HepG2 (cell line): ENCODE data around the gene NOTUM. TPM values are rescaled to one million over a fixed set of nuclear protein-coding genes. Genes with fewer than 3 reads are reported as not detected.

Source experiments
- BCLAF1 ChIP-seq: fragments of 450-650 bp; IDR thresholded peaks from 2 replicates; pipeline ENCODE4 v1.6.1; 2017; ENCODE audit warnings: mild to moderate bottlenecking
- BRF2 ChIP-seq: sonication (generic); formaldehyde crosslinking; IDR thresholded peaks from 2 replicates; pipeline ENCODE4 v1.8.1; 2022; ENCODE audit warnings: mild to moderate bottlenecking, missing genetic modification reagents
- CENPT ChIP-seq: sonication (generic); formaldehyde crosslinking; IDR thresholded peaks from 2 replicates; pipeline ENCODE4 v1.8.0; 2022; ENCODE audit warnings: low read depth, mild to moderate bottlenecking, moderate library complexity, missing genetic modification reagents
- FOSL2 ChIP-seq: sonication (generic); formaldehyde crosslinking; IDR thresholded peaks from 2 replicates; pipeline ENCODE4 v1.4.0; 2020; ENCODE audit warnings: missing genetic modification reagents
- HES4 ChIP-seq: sonication (generic); formaldehyde crosslinking; IDR thresholded peaks from 2 replicates; pipeline ENCODE4 v1.9.0; 2021; ENCODE audit warnings: mild to moderate bottlenecking, missing genetic modification reagents, borderline replicate concordance
- HINFP ChIP-seq: sonication (generic); formaldehyde crosslinking; IDR thresholded peaks from 2 replicates; pipeline ENCODE4 v1.4.0; 2020; ENCODE audit warnings: low read depth, mild to moderate bottlenecking, missing genetic modification reagents
- IKZF1 ChIP-seq: fragments of 450-650 bp; IDR thresholded peaks from 2 replicates; pipeline ENCODE4 v1.7.1; 2016
- ISL2 ChIP-seq: sonication (generic); formaldehyde crosslinking; IDR thresholded peaks from 2 replicates; pipeline ENCODE4 v1.5.0; 2020; ENCODE audit warnings: missing genetic modification reagents
- KDM1A ChIP-seq: IDR thresholded peaks from 2 replicates; pipeline ENCODE4 v1.6.1; 2016; ENCODE audit warnings: missing compliant biosample characterization
- NR2F6 ChIP-seq, 2 experiments: IDR thresholded peaks; 2 replicates each; pipeline ENCODE4 v1.6.1; 2016; ENCODE audit warnings: antibody characterized with exemption in 1 of 2, mild to moderate bottlenecking in 1 of 2
- PAXIP1 ChIP-seq: sonication (generic); formaldehyde crosslinking; conservative IDR thresholded peaks from 2 replicates; pipeline ENCODE4 v1.4.0; 2020; ENCODE audit warnings: mild to moderate bottlenecking, missing genetic modification reagents, moderate library complexity
- RAD51 ChIP-seq: fragments of 450-650 bp; IDR thresholded peaks from 2 replicates; pipeline ENCODE4 v1.6.1; 2016; ENCODE audit warnings: borderline replicate concordance
- SAP130 ChIP-seq: IDR thresholded peaks from 2 replicates; pipeline ENCODE4 v1.6.1; 2016; ENCODE audit warnings: low read depth
- SMYD3 ChIP-seq: sonication (generic); formaldehyde crosslinking; IDR thresholded peaks from 2 replicates; pipeline ENCODE4 v1.8.1; 2023; ENCODE audit warnings: mild to moderate bottlenecking, missing genetic modification reagents
- SOX5 ChIP-seq: IDR thresholded peaks from 2 replicates; pipeline ENCODE4 v1.6.1; 2016; ENCODE audit warnings: borderline replicate concordance
- ZBTB44 ChIP-seq: sonication (generic); formaldehyde crosslinking; IDR thresholded peaks from 2 replicates; pipeline ENCODE4 v1.4.0; 2020; ENCODE audit warnings: missing genetic modification reagents
- ZNF274 ChIP-seq: sonication (generic); formaldehyde crosslinking; IDR thresholded peaks from 2 replicates; pipeline ENCODE4 v1.5.1; 2020; ENCODE audit warnings: mild to moderate bottlenecking, missing genetic modification reagents
- ZNF484 ChIP-seq: sonication (generic); formaldehyde crosslinking; IDR thresholded peaks from 2 replicates; pipeline ENCODE4 v1.5.1; 2020; ENCODE audit warnings: mild to moderate bottlenecking, low read depth, missing genetic modification reagents, borderline replicate concordance
- ZNF501 ChIP-seq: sonication (generic); formaldehyde crosslinking; IDR thresholded peaks from 2 replicates; pipeline ENCODE4 v1.5.1; 2020; ENCODE audit warnings: mild to moderate bottlenecking, moderate library complexity, missing genetic modification reagents
- polyA plus RNA-seq, 8 experiments: library from polyadenylated mRNA; depleted of rRNA in 3 of 8; stranded (reverse) in 7 of 8; unstranded in 1 of 8; fragments of >200 nt; fragmentation: Illumina TruSeq in 4 of 8; extraction: Trizol in 4 of 8; gene quantifications; 2 replicates each; pipeline versions ENCODE4 v1.2.1 to v1.2.3, GENCODE V29; 2011 to 2016; ENCODE audit warnings: low read depth in 4 of 8, missing spikeins in 1 of 8, mixed read lengths in 1 of 8; ENCODE audit not compliant: insufficient read depth in 1 of 8
- total RNA-seq, 5 experiments: library from RNA; depleted of rRNA; stranded (reverse); fragments of >200 nt; fragmentation: Illumina TruSeq; extraction: Trizol; gene quantifications; 2 replicates each; pipeline ENCODE4 v1.2.3, GENCODE V29; 2016; ENCODE audit warnings: low read depth in 1 of 5

NOTUM gene
- total and polyA plus RNA-seq, 2 of the 13 experiments (the other 11 are each of a cell fraction or from before 2014, with no cell fraction given), result 150 to 160 TPM

GRCh38 chr17:81916234-81917001, 44.6 kb downstream of the NOTUM start (continued):
- TF ChIP-seq SOX5 (no peak; the same call in 1 of the 2 replicates), BCLAF1 (no peak), NR2F6 (IDR thresholded peaks at IDR 0.05) (no peak), NR2F6 (CRISPR knock-in tag; IDR thresholded peaks at IDR 0.05) (0 out of 2 replicates have a peak, but pooled peaks have one; percentile 26), ZNF501 (CRISPR knock-in tag) (0 out of 2 replicates have a peak, but pooled peaks have one; percentile 33), ISL2 (CRISPR knock-in tag) (no peak), HES4 (CRISPR knock-in tag) (no peak), CENPT (CRISPR knock-in tag) (no peak), IKZF1 (no peak), FOSL2 (0 out of 2 replicates have a peak, but pooled peaks have one; percentile 41), RAD51 (peak; percentile 38; the same call in 1 of the 2 replicates), PAXIP1 (CRISPR knock-in tag) (0 out of 2 replicates have a peak, but pooled peaks have one; percentile 24), ZNF274 (CRISPR knock-in tag) (no peak), SMYD3 (CRISPR knock-in tag) (no peak), ZNF484 (no peak), KDM1A (CRISPR knock-in tag) (no peak), BRF2 (no peak), HINFP (no peak), SAP130 (CRISPR knock-in tag) (peak; percentile 72), ZBTB44 (CRISPR knock-in tag) (no peak)
